Cerebellar nuclear complex (tissue), 1 donor: ENCODE measurements around the gene CYREN.
"Not testable (repeated sequence)": the region's sequence is repeated elsewhere in the genome, so short reads cannot be mapped to it uniquely, and the experiment has no call there.

ENCODE experiments used
- DNase-seq, 2 experiments: peaks; one replicate each; lab custom pipeline; 2025; lab: John Stamatoyannopoulos, UW

The CYREN gene

GRCh38 chr7:135177028-135177696 is 6.7 kb upstream of the CYREN start:
- DNase-seq: no peak

- DNase-seq: no peak
These were observed 5.4 kb upstream of the CYREN start for GRCh38 chr7:135175931-135176330.

- no peak for DNase-seq
These were observed 4.4 kb upstream of the CYREN start for GRCh38 chr7:135174941-135175340.

GRCh38 chr7:135173916-135174315 is 3.4 kb upstream of the CYREN start:
- not testable (repeated sequence) for DNase-seq

GRCh38 chr7:135171581-135172291 is 1.2 kb upstream of the CYREN start:
- not testable (repeated sequence) for DNase-seq

GRCh38 chr7:135170998-135171481 is 533 bp upstream of the CYREN start:
- not testable (repeated sequence) for DNase-seq

- DNase-seq: no peak
These were observed 588 bp downstream of the CYREN start for GRCh38 chr7:135169964-135170273.

GRCh38 chr7:135169141-135169963 is 1.2 kb downstream of the CYREN start:
- no peak for DNase-seq

GRCh38 chr7:135168489-135169140 is 1.9 kb downstream of the CYREN start:
- no peak for DNase-seq

- no peak for DNase-seq
These were observed 2.5 kb downstream of the CYREN start for GRCh38 chr7:135168001-135168400.

GRCh38 chr7:135167365-135167917 is 3.1 kb downstream of the CYREN start:
- no peak for DNase-seq

- no peak for DNase-seq
These were observed 4.0 kb downstream of the CYREN start for GRCh38 chr7:135166338-135166990.

- no peak for DNase-seq
These were observed 4.6 kb downstream of the CYREN start for GRCh38 chr7:135165862-135166261.

GRCh38 chr7:135164357-135165061 is 6.0 kb downstream of the CYREN start:
- DNase-seq: no peak

- no peak for DNase-seq
These were observed 8.0 kb downstream of the CYREN start for GRCh38 chr7:135162382-135163001.

- DNase-seq: no peak
These were observed 8.8 kb downstream of the CYREN start for GRCh38 chr7:135161669-135162068.

- no peak for DNase-seq
These were observed 9.5 kb downstream of the CYREN start for GRCh38 chr7:135160858-135161653.

GRCh38 chr7:135160098-135160857 is 10.2 kb downstream of the CYREN start:
- DNase-seq: no peak
